ENCODE results near the gene BUD23.

The BUD23 gene, protein sequence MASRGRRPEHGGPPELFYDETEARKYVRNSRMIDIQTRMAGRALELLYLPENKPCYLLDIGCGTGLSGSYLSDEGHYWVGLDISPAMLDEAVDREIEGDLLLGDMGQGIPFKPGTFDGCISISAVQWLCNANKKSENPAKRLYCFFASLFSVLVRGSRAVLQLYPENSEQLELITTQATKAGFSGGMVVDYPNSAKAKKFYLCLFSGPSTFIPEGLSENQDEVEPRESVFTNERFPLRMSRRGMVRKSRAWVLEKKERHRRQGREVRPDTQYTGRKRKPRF

DNA sequence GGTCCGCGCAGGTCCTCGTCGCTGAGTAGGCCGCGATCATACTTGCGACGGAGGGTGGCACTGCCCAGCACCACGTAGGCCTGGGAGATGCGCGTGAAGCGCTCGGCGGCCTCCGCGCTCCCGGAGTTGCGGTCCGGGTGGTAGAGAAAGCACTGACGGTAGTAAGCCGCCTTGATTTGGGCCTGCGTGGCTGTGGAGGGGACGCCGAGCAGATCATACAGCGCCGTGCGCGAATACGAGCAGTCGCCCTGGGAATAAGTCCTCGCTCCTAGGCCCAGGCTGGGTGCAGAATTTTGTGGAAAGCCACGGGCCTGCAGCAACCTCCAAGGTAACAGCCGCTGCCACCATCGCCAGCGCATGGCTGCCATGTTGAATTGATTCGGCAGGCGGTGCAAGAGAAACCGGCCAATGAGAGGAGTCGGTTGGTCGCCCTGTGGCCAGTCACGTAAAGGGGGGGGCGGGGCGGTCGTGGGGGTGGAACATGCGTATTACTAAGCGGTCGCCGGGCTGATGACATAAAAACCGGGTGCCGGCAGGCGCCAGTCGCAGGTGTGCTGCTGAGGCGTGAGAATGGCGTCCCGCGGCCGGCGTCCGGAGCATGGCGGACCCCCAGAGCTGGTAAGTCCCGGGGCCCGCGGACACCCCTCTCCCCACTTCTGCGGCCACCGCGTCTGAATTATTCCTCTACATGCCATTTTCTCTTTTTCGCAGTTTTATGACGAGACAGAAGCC is at the start of gene BUD23, which contains the start of gene DNAJC30:
TSS of gene BUD23 (plus strand) at position 542 of the 732 bp plus-strand sequence. CDS start at position 571, 29 bp downstream.
TSS of gene DNAJC30 (minus strand) at position 398 of the 732 bp plus-strand sequence. CDS start at position 368, 30 bp downstream.
- peaks cover 15% of the 10 kb centered on the region for H3K4me1 ChIP-seq
- TF ChIP-seq, protein P1, sequence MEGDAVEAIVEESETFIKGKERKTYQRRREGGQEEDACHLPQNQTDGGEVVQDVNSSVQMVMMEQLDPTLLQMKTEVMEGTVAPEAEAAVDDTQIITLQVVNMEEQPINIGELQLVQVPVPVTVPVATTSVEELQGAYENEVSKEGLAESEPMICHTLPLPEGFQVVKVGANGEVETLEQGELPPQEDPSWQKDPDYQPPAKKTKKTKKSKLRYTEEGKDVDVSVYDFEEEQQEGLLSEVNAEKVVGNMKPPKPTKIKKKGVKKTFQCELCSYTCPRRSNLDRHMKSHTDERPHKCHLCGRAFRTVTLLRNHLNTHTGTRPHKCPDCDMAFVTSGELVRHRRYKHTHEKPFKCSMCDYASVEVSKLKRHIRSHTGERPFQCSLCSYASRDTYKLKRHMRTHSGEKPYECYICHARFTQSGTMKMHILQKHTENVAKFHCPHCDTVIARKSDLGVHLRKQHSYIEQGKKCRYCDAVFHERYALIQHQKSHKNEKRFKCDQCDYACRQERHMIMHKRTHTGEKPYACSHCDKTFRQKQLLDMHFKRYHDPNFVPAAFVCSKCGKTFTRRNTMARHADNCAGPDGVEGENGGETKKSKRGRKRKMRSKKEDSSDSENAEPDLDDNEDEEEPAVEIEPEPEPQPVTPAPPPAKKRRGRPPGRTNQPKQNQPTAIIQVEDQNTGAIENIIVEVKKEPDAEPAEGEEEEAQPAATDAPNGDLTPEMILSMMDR (IDR thresholded peaks at IDR 0.05): no peak
- peak within 1 kb of the TSS; percentile 87 for H3K4me2 ChIP-seq (ENCODE audit: low read length)
- peak within 1 kb of the TSS; percentile 91 for H3K9ac ChIP-seq
- H3K27ac ChIP-seq: peak within 1 kb of the TSS; percentile 94
- H3K4me3 ChIP-seq (ENCODE audit: low read depth, low read length): peak within 1 kb of the TSS; percentile 93
- H3K9me3 ChIP-seq (ENCODE audit: control insufficient read depth, low read length): no peaks in the 10 kb centered on the region
- H3K79me2 ChIP-seq: peaks cover 48% of the 10 kb centered on the region
- no peaks in the 10 kb centered on the region for H3K36me3 ChIP-seq (ENCODE audit: control insufficient read depth, insufficient read depth, low read length)
- H2AFZ ChIP-seq: peak within 1 kb of the TSS; percentile 86
- H3K27me3 ChIP-seq (ENCODE audit: control insufficient read depth, insufficient read depth, low read length): no peaks in the 10 kb centered on the region

DNA sequence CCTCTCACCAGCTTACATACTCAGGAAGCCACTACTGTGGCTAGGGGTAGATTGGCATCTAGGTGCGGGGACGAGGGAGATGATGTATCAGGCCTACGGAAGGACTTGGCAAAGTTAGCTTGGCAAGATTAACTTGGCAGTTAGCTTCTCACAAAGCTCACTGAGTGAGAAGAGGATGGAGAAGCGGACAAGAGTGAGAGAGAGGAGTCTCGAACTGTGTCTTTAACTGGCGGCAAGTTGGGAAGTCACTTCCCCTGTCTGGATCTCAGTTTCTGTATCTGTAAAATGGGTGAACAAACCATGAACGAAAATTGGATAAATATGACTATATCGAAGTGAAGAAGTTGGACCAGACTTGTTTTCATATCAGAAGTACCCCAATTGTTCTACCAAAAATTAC is 49.6 kb upstream of the BUD23 start:
- Histone ChIP-seq H3K27me3 (ENCODE audit: control insufficient read depth, insufficient read depth, low read length) (no peaks in the 10 kb centered on the region), H3K27ac (no peak overlapping the region), H3K4me1 (no peaks in the 10 kb centered on the region), H3K4me2 (ENCODE audit: low read length) (no peak overlapping the region), H3K9me3 (ENCODE audit: control insufficient read depth, low read length) (no peaks in the 10 kb centered on the region), H3K9ac (no peak overlapping the region), H2AFZ (no peak overlapping the region), H3K79me2 (no peaks in the 10 kb centered on the region), H3K4me3 (ENCODE audit: low read depth, low read length) (no peak overlapping the region), H3K36me3 (ENCODE audit: control insufficient read depth, insufficient read depth, low read length) (no peaks in the 10 kb centered on the region)
- TF ChIP-seq, protein P1 (IDR thresholded peaks at IDR 0.05): no peak

DNA sequence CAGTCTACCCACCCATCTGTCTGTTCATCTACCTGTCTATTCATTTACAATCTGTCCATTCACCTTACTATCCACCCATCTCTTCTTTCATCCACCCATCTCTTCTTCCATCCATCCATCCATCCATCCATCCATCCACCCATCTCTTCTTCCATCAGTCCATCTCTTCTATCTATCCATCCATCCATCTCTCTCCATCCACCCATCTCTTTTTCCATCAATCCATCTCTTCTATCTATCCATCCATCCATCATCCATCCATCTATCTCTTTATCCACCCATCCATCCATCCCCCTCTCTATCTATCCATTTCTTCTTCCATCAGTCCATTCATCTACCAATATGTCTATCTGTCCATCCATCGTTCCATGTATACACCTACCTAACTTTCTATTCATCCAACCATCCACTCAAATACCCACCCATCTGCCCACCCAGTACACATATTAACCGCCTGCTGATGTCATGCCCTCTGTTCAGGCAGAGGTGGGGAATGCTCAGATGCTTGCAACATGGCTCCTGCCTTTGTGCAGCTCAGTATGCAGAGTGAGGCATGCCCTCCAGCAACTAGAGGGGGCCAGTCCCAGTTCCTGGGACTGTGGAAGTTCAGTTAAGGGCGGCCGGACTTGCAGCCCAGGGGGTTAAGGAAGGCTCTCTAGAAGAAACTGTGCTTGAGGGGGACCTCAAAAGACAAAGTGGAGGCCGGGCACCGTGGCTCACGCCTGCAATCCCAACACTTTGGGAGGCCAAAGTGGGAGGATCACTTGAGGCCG is 47.8 kb upstream of the BUD23 start:
- Histone ChIP-seq H3K9me3 (ENCODE audit: control insufficient read depth, low read length) (no peaks in the 10 kb centered on the region), H3K36me3 (ENCODE audit: control insufficient read depth, insufficient read depth, low read length) (no peaks in the 10 kb centered on the region), H3K27me3 (ENCODE audit: control insufficient read depth, insufficient read depth, low read length) (no peaks in the 10 kb centered on the region)

DNA sequence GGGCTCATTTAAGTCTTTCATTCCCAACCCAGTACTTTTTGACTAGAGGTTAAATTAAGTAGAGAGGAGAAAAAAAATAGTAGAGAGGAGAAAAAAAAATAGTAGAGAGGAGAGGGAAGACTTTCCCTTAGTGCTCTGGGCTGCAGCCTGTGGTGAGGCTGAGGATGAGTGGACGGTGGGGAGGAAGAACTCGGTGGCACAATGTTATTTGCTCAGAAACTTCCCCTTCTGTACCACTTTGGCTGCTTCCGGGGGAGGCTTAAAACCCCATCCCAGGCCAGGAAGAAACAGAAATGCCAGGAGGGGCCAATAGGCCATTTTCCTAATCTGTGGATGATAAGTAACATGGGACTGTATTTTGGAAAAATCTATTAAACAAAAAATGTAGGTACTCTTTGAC is 44.5 kb upstream of the BUD23 start:
- H3K36me3 ChIP-seq (ENCODE audit: control insufficient read depth, insufficient read depth, low read length): no peaks in the 10 kb centered on the region
- TF ChIP-seq, protein P1 (IDR thresholded peaks at IDR 0.05): no peak
- H3K4me2 ChIP-seq (ENCODE audit: low read length): no peak overlapping the region
- H3K9me3 ChIP-seq (ENCODE audit: control insufficient read depth, low read length): no peaks in the 10 kb centered on the region
- no peaks in the 10 kb centered on the region for H3K4me1 ChIP-seq
- no peak overlapping the region for H2AFZ ChIP-seq
- no peaks in the 10 kb centered on the region for H3K79me2 ChIP-seq
- H3K27me3 ChIP-seq (ENCODE audit: control insufficient read depth, insufficient read depth, low read length): no peaks in the 10 kb centered on the region
- H3K9ac ChIP-seq: no peak overlapping the region
- H3K27ac ChIP-seq: no peak overlapping the region
- H3K4me3 ChIP-seq (ENCODE audit: low read depth, low read length): no peak overlapping the region

More for the DNA sequence above, 47.8 kb upstream of the BUD23 start:
- Histone ChIP-seq H2AFZ (no peak overlapping the region), H3K9ac (no peak overlapping the region), H3K79me2 (no peaks in the 10 kb centered on the region), H3K27ac (no peak overlapping the region), H3K4me3 (ENCODE audit: low read depth, low read length) (no peak overlapping the region), H3K4me1 (no peaks in the 10 kb centered on the region), H3K4me2 (ENCODE audit: low read length) (no peak overlapping the region)
- TF ChIP-seq, protein P1 (IDR thresholded peaks at IDR 0.05): no peak

Data from parathyroid adenoma (tissue), 2 donors.